ENCODE results near the gene TTC39A.

DNA sequence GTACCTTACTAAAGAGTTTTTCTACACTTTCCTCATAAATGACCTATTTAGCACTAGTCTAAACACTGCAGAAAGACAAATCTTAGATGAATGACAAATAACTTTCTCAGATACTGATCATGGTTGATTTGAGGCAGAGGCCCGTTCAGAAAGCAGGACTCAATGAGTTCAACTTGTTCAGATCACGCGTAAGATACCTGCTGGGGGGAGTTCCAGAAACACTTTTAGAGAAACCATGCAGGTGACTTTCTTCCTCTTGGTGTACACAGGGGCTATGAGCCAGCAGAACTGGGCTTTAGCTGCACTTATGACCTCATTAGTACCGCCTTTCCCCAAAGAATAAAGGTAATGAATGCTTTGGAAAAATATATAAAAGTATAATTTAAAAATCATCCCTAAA, 38.8 kb upstream of the TTC39A start:
- no peak for TF ChIP-seq CTCF (IDR thresholded peaks at IDR 0.05)
- TF ChIP-seq POLR2A (IDR thresholded peaks at IDR 0.05) = no peak
